Endothelial cell of umbilical vein (primary cell): ENCODE measurements around the gene MLIP. TPM values are rescaled to one million over a fixed set of nuclear protein-coding genes. Genes with fewer than 3 reads are reported as not detected.

Experiments
- BruUV-seq: library from RNA; stranded (reverse); fragments of 400-500 nt; replicated peaks from 2 replicates; lab custom pipeline; 2021; lab: Mats Ljungman, UMichigan
- CTCF ChIA-PET: fragments of 300-600, 350-600 bp; sonication (Branson Sonifier 250); formaldehyde crosslinking; loops from one replicate; lab custom pipeline; 2021; ENCODE audit warnings: antibody characterized with exemption, inconsistent platforms; lab: Charles Lee
- POLR2A ChIA-PET: fragments of 300-600, 350-600 bp; sonication (Branson Sonifier 250); formaldehyde crosslinking; loops from one replicate; lab custom pipeline; 2021; ENCODE audit warnings: antibody characterized with exemption, inconsistent platforms; lab: Charles Lee
- DNase-seq: peaks from one replicate; pipeline ENCODE4 v3.0.0-alpha.2; 2011; ENCODE audit warnings: low read depth, low spot score
- FAIRE-seq: peaks from 2 replicates; lab custom pipeline; 2011; peaks lifted over from hg19 to GRCh38; lab: Jason Lieb, UNC
- H2AFZ ChIP-seq: 2 replicates; pipeline ENCODE4 v1.6.0; 2012; ENCODE audit warnings: low read depth, low read length, control low read depth, inconsistent platforms
- H3K27ac ChIP-seq: 2 replicates; pipeline ENCODE4 v1.5.1; 2011; ENCODE audit warnings: low read depth, mild to moderate bottlenecking, control low read depth, low read length, moderate library complexity; ENCODE audit not compliant: insufficient read depth
- H3K27me3 ChIP-seq, 2 experiments: 2 replicates each; pipeline versions ENCODE4 v1.6.0 to v1.6.1; 2011; ENCODE audit warnings: low read length in 2 of 2, mixed read lengths in 1 of 2; ENCODE audit not compliant: control insufficient read depth in 2 of 2, insufficient read depth in 2 of 2
- H3K36me3 ChIP-seq, 2 experiments: 2 replicates in 1 of 2; 3 replicates in 1 of 2; pipeline ENCODE4 v1.5.1; 2011; ENCODE audit warnings: low read length in 2 of 2, mild to moderate bottlenecking in 1 of 2, moderate library complexity in 1 of 2; ENCODE audit not compliant: control insufficient read depth in 2 of 2, insufficient read depth in 2 of 2; ENCODE audit errors: extremely low read depth in 1 of 2
- H3K4me1 ChIP-seq: 3 replicates; pipeline ENCODE4 v1.5.1; 2011; ENCODE audit warnings: mild to moderate bottlenecking, low read length; ENCODE audit not compliant: control insufficient read depth, insufficient read depth; ENCODE audit errors: extremely low read depth
- H3K4me2 ChIP-seq: 2 replicates; pipeline ENCODE4 v1.6.1; 2011; ENCODE audit warnings: low read length, control low read depth, mixed read lengths; ENCODE audit not compliant: insufficient read depth
- H3K4me3 ChIP-seq, 3 experiments: fragments of 200-600 bp in 1 of 3; sonication (generic), shearing (Covaris generic) in 1 of 3; replicated peaks in 1 of 3; 2 replicates each; pipeline ENCODE4 v1.5.1; 2011 to 2016; ENCODE audit warnings: control low read depth in 3 of 3, low read length in 3 of 3, mild to moderate bottlenecking in 2 of 3, inconsistent platforms in 1 of 3, low read depth in 1 of 3, moderate library complexity in 1 of 3; ENCODE audit not compliant: insufficient read depth in 1 of 3
- H3K79me2 ChIP-seq: 2 replicates; pipeline ENCODE4 v1.6.0; 2012; ENCODE audit warnings: low read length, inconsistent platforms; ENCODE audit not compliant: control insufficient read depth, insufficient read depth
- H3K9ac ChIP-seq: replicated peaks from 2 replicates; pipeline ENCODE3; 2011; ENCODE audit warnings: low read length, control low read depth; ENCODE audit not compliant: insufficient read depth; ENCODE audit errors: extremely low read depth
- H3K9me1 ChIP-seq: replicated peaks from 3 replicates; pipeline ENCODE4 v1.6.0; 2011; ENCODE audit warnings: mild to moderate bottlenecking, low read length; ENCODE audit not compliant: control insufficient read depth, insufficient read depth; ENCODE audit errors: extremely low read depth
- H3K9me3 ChIP-seq: replicated peaks from 2 replicates; pipeline ENCODE4 v1.5.1; 2012; ENCODE audit warnings: low read length, inconsistent platforms; ENCODE audit not compliant: control insufficient read depth, insufficient read depth
- H4K20me1 ChIP-seq: replicated peaks from 2 replicates; pipeline ENCODE3; 2011; ENCODE audit warnings: mild to moderate bottlenecking, low read length; ENCODE audit not compliant: control insufficient read depth, insufficient read depth; ENCODE audit errors: extremely low read depth
- EZH2 ChIP-seq: IDR thresholded peaks from 2 replicates; pipeline ENCODE4 v1.6.1; 2012; ENCODE audit warnings: borderline replicate concordance, low read depth, mild to moderate bottlenecking, moderate library complexity, low read length, inconsistent platforms; ENCODE audit not compliant: severe bottlenecking
- FOS ChIP-seq: IDR thresholded peaks from 2 replicates; pipeline ENCODE4 v1.6.1; 2011; ENCODE audit warnings: mild to moderate bottlenecking, low read length, moderate library complexity, borderline replicate concordance; ENCODE audit not compliant: insufficient read depth
- JUN ChIP-seq: IDR thresholded peaks from 2 replicates; pipeline ENCODE4 v1.6.1; 2011; ENCODE audit warnings: borderline replicate concordance, low read depth; ENCODE audit not compliant: insufficient read length, insufficient read depth
- MAX ChIP-seq: IDR thresholded peaks from 2 replicates; pipeline ENCODE4 v1.6.1; 2011; ENCODE audit not compliant: insufficient read depth, insufficient read length
- POLR2AphosphoS5 ChIP-seq: IDR thresholded peaks from 2 replicates; pipeline ENCODE4 v1.6.1; 2012; ENCODE audit warnings: low read depth, mild to moderate bottlenecking, control low read depth, low read length, moderate library complexity; ENCODE audit not compliant: insufficient read depth
- dilution Hi-C: fragments of 300-500 bp; cut with MboI; formaldehyde crosslinking; loops from one replicate; pipeline ENCODE4 v1.15.0; 2019; ENCODE audit warnings: low sequenced_read_pairs; ENCODE audit not compliant: extremely low pct_ligation_motif_present
- intact Hi-C: fragments of 100-400 bp; cut with micrococcal nuclease; formaldehyde crosslinking; loops from one replicate; pipeline ENCODE4 v1.10.0; 2022
- polyA plus RNA-seq, 4 experiments: library from polyadenylated mRNA; depleted of rRNA in 3 of 4; stranded (reverse) in 3 of 4; unstranded in 1 of 4; fragments of >200 nt; gene quantifications; 2 replicates each; pipeline versions ENCODE4 v1.2.1 to v1.2.3, GENCODE V29; 2011 to 2012; ENCODE audit warnings: missing spikeins in 1 of 4
- total RNA-seq: library from RNA; stranded (reverse); gene quantifications from 2 replicates; pipeline ENCODE4 v1.2.3, GENCODE V29; 2021

MLIP gene
- total and polyA plus RNA-seq, 2 donors (not counting 3 experiments of a cell fraction or from before 2014, with no cell fraction given) = 4.1 to 11.6 TPM

DNA sequence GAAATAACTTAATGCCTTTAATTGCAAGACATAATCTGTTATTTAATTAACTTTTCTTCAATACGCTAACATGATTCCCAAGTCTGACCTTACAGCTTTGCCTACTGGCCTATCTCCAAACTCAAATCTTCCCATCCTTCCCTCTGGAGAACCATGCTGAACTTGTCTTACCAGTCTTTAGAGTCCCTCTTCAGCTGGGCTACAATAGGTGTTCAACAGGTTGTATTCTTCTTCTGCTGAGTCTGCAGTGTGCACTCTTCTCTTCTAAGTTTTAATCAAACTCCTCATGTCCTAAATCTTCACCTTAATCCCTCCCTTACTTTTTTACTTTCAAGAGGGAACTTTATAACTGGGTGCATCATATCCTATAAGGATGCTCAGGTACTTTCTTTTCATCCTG is 121.5 kb downstream of the MLIP start:
- TF ChIP-seq EZH2 (no peak), JUN (no peak), FOS (no peak)
- Histone ChIP-seq H3K9ac (no peak overlapping the region), H3K4me1 (no peaks in the 10 kb centered on the region), H3K4me3 (no peak overlapping the region), H3K9me1 (no peaks in the 10 kb centered on the region), H3K36me3 (no peaks in the 10 kb centered on the region), H4K20me1 (no peaks in the 10 kb centered on the region), H3K27me3 (no peaks in the 10 kb centered on the region), H2AFZ (no peak overlapping the region), H3K9me3 (no peaks in the 10 kb centered on the region), H3K79me2 (no peaks in the 10 kb centered on the region), H3K27ac (no peak overlapping the region), H3K4me2 (no peak overlapping the region)
- dilution Hi-C loops = no loop called here
- POLR2A ChIA-PET = no interaction called here
- DNase-seq = no peak
- CTCF ChIA-PET = no interaction called here
- BruUV-seq = no TSS peak
- intact Hi-C loops = no loop called here
- no peak for FAIRE-seq

DNA sequence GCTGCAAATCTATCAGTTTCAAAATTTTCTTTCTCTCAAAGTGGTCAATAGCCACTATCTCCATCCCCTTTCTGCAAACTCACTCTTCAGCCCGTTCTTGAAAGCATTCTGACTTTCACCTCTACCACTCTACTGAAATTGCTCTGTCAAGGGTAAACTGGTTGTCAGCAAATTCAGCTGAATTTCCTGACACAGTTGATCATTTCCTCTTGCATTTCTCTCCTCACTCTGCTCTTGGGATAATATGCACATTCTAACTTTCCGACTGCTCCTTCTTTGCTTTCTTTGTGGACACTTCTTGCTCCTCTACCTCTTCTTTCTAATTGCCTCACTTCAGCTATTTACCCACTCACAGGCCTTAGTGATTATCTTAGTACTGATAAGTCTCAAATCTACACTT is 123.3 kb downstream of the MLIP start:
- no peak overlapping the region for H2AFZ ChIP-seq
- no peak overlapping the region for H3K27ac ChIP-seq
- H3K4me1 ChIP-seq = no peaks in the 10 kb centered on the region
- no peak overlapping the region for H3K4me3 ChIP-seq
- BruUV-seq = no TSS peak
- no peak overlapping the region for H3K9ac ChIP-seq
- H4K20me1 ChIP-seq = no peaks in the 10 kb centered on the region
- intact Hi-C loops = no loop called here
- CTCF ChIA-PET = interaction anchor here (0.6 to 2.0 kb wide), 2 partner anchors 10 to 51 kb away, joined by 4 to 8 read pairs; no protein-coding TSS in a partner anchor
- H3K79me2 ChIP-seq = no peaks in the 10 kb centered on the region
- H3K4me2 ChIP-seq = no peak overlapping the region
- no peaks in the 10 kb centered on the region for H3K27me3 ChIP-seq
- POLR2A ChIA-PET = no interaction called here
- no peaks in the 10 kb centered on the region for H3K9me3 ChIP-seq
- TF ChIP-seq MAX (no peak), POLR2AphosphoS5 (no peak)
- no peaks in the 10 kb centered on the region for H3K36me3 ChIP-seq
- dilution Hi-C loops = no loop called here
- peak; percentile 22 for DNase-seq
- no peaks in the 10 kb centered on the region for H3K9me1 ChIP-seq
- peak; percentile 26 for FAIRE-seq
